HCT116 (cell line): ENCODE results near the gene LACC1. TPM values are rescaled to one million over a fixed set of nuclear protein-coding genes. Genes with fewer than 3 reads are reported as not detected.

Source experiments
- ATAC-seq: fragments of 200-7000 bp; cut with Tn5 transposase; 2 replicates; pipeline ENCODE4 v1.9.1; 2020; ENCODE audit warnings: mild to moderate bottlenecking, moderate library complexity
- BruUV-seq: library from RNA; stranded (reverse); fragments of 400-500 nt; replicated peaks from 2 replicates; lab custom pipeline; 2021; lab: Mats Ljungman, UMichigan
- CTCF ChIA-PET: fragments of 300-600 bp; sonication (Branson Sonifier 250); formaldehyde crosslinking; loops from one replicate; lab custom pipeline; 2021; ENCODE audit warnings: antibody characterized with exemption; lab: Charles Lee
- POLR2A ChIA-PET: fragments of 300-600, 350-600 bp; sonication (Branson Sonifier 250); formaldehyde crosslinking; loops from one replicate; lab custom pipeline; 2021; ENCODE audit warnings: antibody characterized with exemption; lab: Charles Lee
- RAD21 ChIA-PET, 2 experiments: fragments of 300-600 bp; sonication (Branson Sonifier 250); formaldehyde crosslinking; loops; one replicate each; lab custom pipeline; 2023; ENCODE audit warnings: low total read pairs in 2 of 2; ENCODE audit not compliant: uncharacterized antibody in 2 of 2, unreplicated experiment in 2 of 2, low non-redundant PET in 1 of 2; lab: Charles Lee
- DNase-seq: peaks from one replicate; pipeline ENCODE4 v3.0.0-alpha.2; 2010; ENCODE audit warnings: low read depth, low spot score
- H2AFZ ChIP-seq: fragments of 200-600 bp; shearing (Covaris generic), sonication (generic); 2 replicates; pipeline ENCODE4 v1.6.1; 2017; ENCODE audit warnings: low read depth, mixed run types, mixed read lengths, antibody characterized with exemption, low read length; ENCODE audit not compliant: poor library complexity, severe bottlenecking
- H3K27ac ChIP-seq: 2 replicates; pipeline ENCODE4 v1.5.1; 2012; ENCODE audit warnings: low read depth, low read length
- H3K27me3 ChIP-seq: fragments of 200-600 bp; sonication (generic); 2 replicates; pipeline ENCODE4 v1.6.1; 2016; ENCODE audit warnings: mixed run types, low read length, mixed read lengths; ENCODE audit not compliant: insufficient read depth
- H3K36me3 ChIP-seq, 2 experiments: fragments of 200-500 bp in 1 of 2; fragments of 200-600 bp in 1 of 2; sonication (Bioruptor generic) in 1 of 2; sonication (generic) in 1 of 2; 2 replicates each; pipeline versions ENCODE4 v1.5.1 to v1.6.1; 2014 to 2016; ENCODE audit warnings: low read length in 2 of 2, inconsistent platforms in 1 of 2, mixed read lengths in 1 of 2, mixed run types in 1 of 2; ENCODE audit not compliant: insufficient read depth in 2 of 2, control insufficient read depth in 1 of 2
- H3K4me1 ChIP-seq, 2 experiments: fragments of 200-600 bp in 1 of 2; sonication (generic) in 1 of 2; 2 replicates each; pipeline versions ENCODE4 v1.5.1 to v1.6.1; 2012 to 2017; ENCODE audit warnings: low read length in 2 of 2, inconsistent platforms in 1 of 2, mild to moderate bottlenecking in 1 of 2, mixed read lengths in 1 of 2, mixed run types in 1 of 2, moderate library complexity in 1 of 2; ENCODE audit not compliant: insufficient read depth in 2 of 2, control insufficient read depth in 1 of 2
- H3K4me2 ChIP-seq: fragments of 200-600 bp; sonication (generic); 2 replicates; pipeline ENCODE4 v1.6.1; 2017; ENCODE audit warnings: mixed run types, low read length, mixed read lengths
- H3K4me3 ChIP-seq, 2 experiments: fragments of 200-600 bp in 1 of 2; sonication (generic) in 1 of 2; replicated peaks in 1 of 2; 2 replicates each; pipeline ENCODE4 v1.5.1; 2011 to 2016; ENCODE audit warnings: low read length in 2 of 2, control low read depth in 1 of 2, low read depth in 1 of 2, mild to moderate bottlenecking in 1 of 2, mixed read lengths in 1 of 2, mixed run types in 1 of 2
- H3K79me2 ChIP-seq: fragments of 200-600 bp; sonication (generic); 2 replicates; pipeline ENCODE4 v1.6.1; 2017; ENCODE audit warnings: mild to moderate bottlenecking, mixed run types, low read length, moderate library complexity, mixed read lengths; ENCODE audit not compliant: insufficient read depth
- H3K9ac ChIP-seq: fragments of 200-600 bp; sonication (generic); 2 replicates; pipeline ENCODE4 v1.6.1; 2016; ENCODE audit warnings: low read length, mixed read lengths
- H3K9me2 ChIP-seq: fragments of 200-600 bp; sonication (generic), shearing (Covaris generic); 2 replicates; pipeline ENCODE4 v1.6.1; 2017; ENCODE audit warnings: mixed run types, mild to moderate bottlenecking, moderate library complexity; ENCODE audit not compliant: insufficient read depth
- H3K9me3 ChIP-seq, 2 experiments: fragments of 200-500 bp in 1 of 2; fragments of 200-600 bp in 1 of 2; sonication (Bioruptor generic) in 1 of 2; sonication (generic) in 1 of 2; 2 replicates each; pipeline ENCODE4 v1.6.1; 2014 to 2017; ENCODE audit warnings: low read length in 2 of 2, mixed read lengths in 2 of 2, inconsistent platforms in 1 of 2, low read depth in 1 of 2, mild to moderate bottlenecking in 1 of 2, mixed run types in 1 of 2, moderate library complexity in 1 of 2; ENCODE audit not compliant: control insufficient read depth in 1 of 2, insufficient read depth in 1 of 2
- H4K20me1 ChIP-seq: fragments of 200-600 bp; sonication (generic), shearing (Covaris generic); 2 replicates; pipeline ENCODE4 v1.6.1; 2017; ENCODE audit warnings: mixed run types, mild to moderate bottlenecking, moderate library complexity; ENCODE audit not compliant: insufficient read depth
- ATF3 ChIP-seq: IDR thresholded peaks from 2 replicates; pipeline ENCODE4 v1.6.1; 2012
- CTCF ChIP-seq, 3 experiments: fragments of 200-600 bp in 1 of 3; sonication (generic) in 1 of 3; IDR thresholded peaks in 2 of 3; conservative IDR thresholded peaks in 1 of 3; 2 replicates each; pipeline ENCODE4 v1.5.1; 2012 to 2017; ENCODE audit warnings: low read depth in 2 of 3, low read length in 2 of 3, antibody characterized with exemption in 1 of 3, borderline replicate concordance in 1 of 3, control low read depth in 1 of 3, mild to moderate bottlenecking in 1 of 3, mixed read lengths in 1 of 3, mixed run types in 1 of 3, moderate library complexity in 1 of 3; ENCODE audit not compliant: insufficient read depth in 1 of 3
- EGR1 ChIP-seq: IDR thresholded peaks from 2 replicates; pipeline ENCODE4 v1.6.1; 2012; ENCODE audit warnings: low read depth
- MAX ChIP-seq: IDR thresholded peaks from 2 replicates; pipeline ENCODE4 v1.6.1; 2012
- intact Hi-C: fragments of 100-400 bp; cut with micrococcal nuclease; formaldehyde crosslinking; loops from 2 replicates; pipeline ENCODE4 v1.10.0; 2022
- total RNA-seq: library from RNA; stranded (reverse); gene quantifications from one replicate; pipeline ENCODE4 v1.2.1, GENCODE V29; 2021; ENCODE audit not compliant: unreplicated experiment

LACC1 gene
- total RNA-seq, 1 experiment from 2014 or later = 2.6 TPM

GRCh38 chr13:43929947-43930346, 50.2 kb downstream of the LACC1 start:
- RAD21 ChIA-PET = no interaction called here

More at GRCh38 chr13:43929947-43930346, 50.2 kb downstream of the LACC1 start:
- no TSS peak for BruUV-seq
- TF ChIP-seq EGR1 (no peak), CTCF (IDR thresholded peaks at IDR 0.05 in 2 of 3, conservative IDR thresholded peaks at IDR 0.05 in 1 of 3; ENCODE audit: borderline replicate concordance in 1 of 3, insufficient read depth in 1 of 3, low read depth in 2 of 3, low read length in 2 of 3) (no peak), ATF3 (no peak), MAX (no peak)
- intact Hi-C loops = no loop called here
- Histone ChIP-seq H3K4me3 (no peak overlapping the region), H3K9ac (no peak overlapping the region), H2AFZ (no peak overlapping the region), H3K4me1 (no peaks in the 10 kb centered on the region), H3K27ac (no peak overlapping the region), H3K9me2 (no peaks in the 10 kb centered on the region), H3K36me3 (no peaks in the 10 kb centered on the region), H4K20me1 (no peaks in the 10 kb centered on the region), H3K9me3 (no peaks in the 10 kb centered on the region), H3K4me2 (no peak overlapping the region), H3K27me3 (no peaks in the 10 kb centered on the region), H3K79me2 (no peaks in the 10 kb centered on the region)
- ChIA-PET CTCF (no interaction called here), POLR2A (no interaction called here)
- no peak for ATAC-seq
- DNase-seq = no peak
